ENCODE data around the gene ACP1. TPM values are rescaled to one million over a fixed set of nuclear protein-coding genes. Genes with fewer than 3 reads are reported as not detected.

Gene ACP1
- total and polyA plus RNA-seq, 2 of the 8 experiments (the other 6 are each of a cell fraction or from before 2014, with no cell fraction given) = 115 to 155 TPM

GRCh38 chr2:286035-286434 lies 21.3 kb downstream of the ACP1 start:
- Histone ChIP-seq H3K9me3 (ENCODE audit: insufficient read depth in 2 of 2, low read depth in 1 of 2, low read length in 1 of 2) (no peaks in the 10 kb centered on the region), H3K23me2 (ENCODE audit: low read depth, low read length) (peaks cover 8% of the 10 kb centered on the region; the same call in 1 of the 2 replicates), H3K79me2 (ENCODE audit: control insufficient read depth in 1 of 2, insufficient read depth in 2 of 2, low read length in 2 of 2) (no peaks in the 10 kb centered on the region), H3K4ac (replicated peaks; ENCODE audit: insufficient read length, low read depth, low read length) (no peak overlapping the region), H3K18ac (ENCODE audit: extremely low read depth, low read length) (no peak overlapping the region), H3K23ac (ENCODE audit: insufficient read length) (no peak overlapping the region), H3K4me1 (replicated peaks in 1 of 4; ENCODE audit: control insufficient read depth in 3 of 4, insufficient read depth in 4 of 4, low read length in 3 of 4) (peaks cover 6 to 29% (median 20%) of the 10 kb centered on the region in 4 experiments), H4K91ac (replicated peaks; ENCODE audit: insufficient read length, low read length) (no peak overlapping the region), H2BK12ac (ENCODE audit: low read depth, low read length) (peak overlapping the region; percentile 70; the same call in 1 of the 2 replicates), H2AK5ac (ENCODE audit: low read depth, low read length) (no peak overlapping the region; the same call in 1 of the 2 replicates), H3K4me3 (ENCODE audit: extremely low read depth in 1 of 4, insufficient read depth in 2 of 4, low read depth in 3 of 4, low read length in 4 of 4) (peak overlapping the region in 1 of 4 experiments; percentile 70; a peak in 1 of 8 replicates), H3K27ac (ENCODE audit: low read depth, low read length) (no peak overlapping the region), H3K9ac (replicated peaks in 1 of 4; ENCODE audit: extremely low read depth in 1 of 4, low read depth in 3 of 4, low read length in 3 of 4) (no peak overlapping the region), H2BK15ac (ENCODE audit: low read length) (no peak overlapping the region), H3K79me1 (ENCODE audit: low read depth, low read length) (no peaks in the 10 kb centered on the region), H4K8ac (ENCODE audit: extremely low read depth, insufficient read depth, low read length) (no peak overlapping the region), H2BK120ac (replicated peaks; ENCODE audit: low read depth, low read length) (no peak overlapping the region), H3K56ac (replicated peaks; ENCODE audit: insufficient read length, low read depth, low read length) (no peak overlapping the region), H2AFZ (ENCODE audit: low read length) (no peak overlapping the region), H3K14ac (ENCODE audit: insufficient read length) (no peak overlapping the region), H4K20me1 (replicated peaks in 1 of 2; ENCODE audit: control insufficient read depth in 1 of 2, insufficient read depth in 2 of 2, low read length in 2 of 2) (peaks cover 2 to 10% of the 10 kb centered on the region in 2 experiments), H3K36me3 (ENCODE audit: control insufficient read depth in 2 of 4, insufficient read depth in 4 of 4, low read length in 3 of 4) (peaks cover 0 to 15% (median 5%) of the 10 kb centered on the region in 4 experiments; a peak in 4 of 8 replicates), H4K5ac (ENCODE audit: insufficient read length, low read depth, low read length) (no peak overlapping the region), H3K4me2 (ENCODE audit: insufficient read depth in 1 of 2, low read depth in 2 of 2, low read length in 2 of 2) (peak overlapping the region; percentile 38 to 85; a peak in 2 of 4 replicates), H2BK5ac (ENCODE audit: low read depth, low read length) (no peak overlapping the region; the same call in 1 of the 2 replicates), H3K27me3 (replicated peaks in 1 of 4; ENCODE audit: control insufficient read depth in 3 of 4, extremely low read depth in 1 of 4, insufficient read depth in 3 of 4, low read length in 3 of 4) (peaks cover 9 to 47% (median 32%) of the 10 kb centered on the region in 4 experiments), H2BK20ac (ENCODE audit: low read length) (no peak overlapping the region)
- FAIRE-seq (no peak), DNase-seq (ENCODE audit: low read depth in 1 of 2, low spot score in 2 of 2) (no peak)
- POLR2A ChIA-PET (ENCODE audit: partially characterized antibody) = interaction anchor here (0.5 to 2.1 kb wide), 6 partner anchors 10 to 781 kb away, joined by 3 to 6 read pairs (median 4); no protein-coding TSS in a partner anchor
- WGBS, 2 experiments (ENCODE audit: extremely low coverage in 1 of 2, insufficient coverage in 1 of 2, insufficient read length in 1 of 2, insufficient replicate concordance in 2 of 2, low coverage in 1 of 2, low lambda C conversion rate in 2 of 2, missing lambda C conversion rate in 1 of 2) = 67% methylated on average over 6 of the region's 6 CpGs; no CpG with 5 or more reads in 1 of the 2 experiments
- CTCF ChIA-PET (ENCODE audit: partially characterized antibody) = interaction anchor here (1.1 to 5.1 kb wide), 3 partner anchors 13 to 267 kb away, joined by 3 to 28 read pairs (median 4); no protein-coding TSS in a partner anchor
- TF ChIP-seq CTCF (IDR thresholded peaks at IDR 0.05; ENCODE audit: control extremely low read depth in 1 of 3, insufficient read depth in 1 of 3, low read depth in 1 of 3, low read length in 3 of 3) = no peak
- no peak for TF ChIP-seq JUND (IDR thresholded peaks at IDR 0.05; ENCODE audit: low read length)
- TF ChIP-seq BACH1 (IDR thresholded peaks at IDR 0.05; ENCODE audit: low read length) = no peak
- TF ChIP-seq CTBP2 (IDR thresholded peaks at IDR 0.05; ENCODE audit: borderline replicate concordance, insufficient read depth, insufficient read length, low read length) = no peak
- TF ChIP-seq MAX (IDR thresholded peaks at IDR 0.05) = no peak
- no peak for TF ChIP-seq ASH2L (IDR thresholded peaks at IDR 0.05; ENCODE audit: low read length)
- TF ChIP-seq TCF12 (IDR thresholded peaks at IDR 0.05; ENCODE audit: low read depth, low read length) = no peak

Data from H1 (cell line).